Fibroblast of skin of right biceps (primary cell): ENCODE data around the gene RFTN1.

Experiments
- DNase-seq: peaks from one replicate; pipeline ENCODE4 v3.0.0-alpha.2; 2013

The RFTN1 gene

GRCh38 chr3:16346413-16347081 is 167.0 kb downstream of the RFTN1 start:
- no peak for DNase-seq

- no peak for DNase-seq
Observed at GRCh38 chr3:16343101-16343500, 170.4 kb downstream of the RFTN1 start.

- peak; percentile 95 for DNase-seq
Observed at GRCh38 chr3:16338999-16339398, 174.5 kb downstream of the RFTN1 start.

- no peak for DNase-seq
Observed at GRCh38 chr3:16337856-16338540, 175.5 kb downstream of the RFTN1 start.

DNA sequence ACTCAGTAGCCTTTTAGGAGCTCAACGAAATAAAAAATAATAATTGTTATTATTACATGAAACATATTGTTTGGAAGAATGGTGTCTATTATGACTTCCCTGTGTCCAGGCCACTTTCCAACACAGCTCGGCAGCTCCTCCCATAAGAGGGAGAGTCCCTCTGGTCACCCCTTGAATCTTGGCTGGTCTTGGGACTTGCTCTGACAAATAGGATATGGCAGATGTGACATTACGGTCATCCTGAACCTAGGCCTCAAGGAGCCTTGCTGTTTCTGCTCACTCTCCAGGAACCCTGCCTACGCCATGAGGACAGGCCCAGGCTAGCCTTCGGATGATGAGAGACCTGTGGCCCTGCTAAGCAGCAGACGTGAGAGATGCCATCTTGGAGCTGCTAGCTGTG is 176.7 kb downstream of the RFTN1 start:
- DNase-seq: no peak

- no peak for DNase-seq
Observed at GRCh38 chr3:16335772-16336645, 177.5 kb downstream of the RFTN1 start.

- DNase-seq: no peak
Observed at GRCh38 chr3:16335333-16335732, 178.2 kb downstream of the RFTN1 start.

DNA sequence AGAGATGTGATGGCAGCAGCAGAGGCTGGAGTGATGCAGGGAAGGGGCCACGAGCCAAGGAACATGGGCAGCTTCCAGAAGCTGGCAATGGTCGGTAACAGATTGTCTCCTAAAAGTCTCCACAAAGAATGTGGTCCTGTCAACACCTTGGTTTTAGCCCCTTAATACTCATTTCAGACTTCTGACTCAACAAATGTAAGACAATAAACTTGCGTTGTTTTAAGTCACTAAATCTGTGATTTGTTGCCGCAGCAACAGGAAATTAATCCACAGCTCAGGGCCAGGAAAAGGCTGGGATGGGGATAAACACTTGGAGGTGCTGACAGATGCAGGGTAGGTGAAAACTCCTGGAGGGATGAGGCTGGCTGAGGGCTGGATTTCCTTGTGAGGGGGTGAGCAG is 178.6 kb downstream of the RFTN1 start:
- DNase-seq: peak; percentile 95

DNA sequence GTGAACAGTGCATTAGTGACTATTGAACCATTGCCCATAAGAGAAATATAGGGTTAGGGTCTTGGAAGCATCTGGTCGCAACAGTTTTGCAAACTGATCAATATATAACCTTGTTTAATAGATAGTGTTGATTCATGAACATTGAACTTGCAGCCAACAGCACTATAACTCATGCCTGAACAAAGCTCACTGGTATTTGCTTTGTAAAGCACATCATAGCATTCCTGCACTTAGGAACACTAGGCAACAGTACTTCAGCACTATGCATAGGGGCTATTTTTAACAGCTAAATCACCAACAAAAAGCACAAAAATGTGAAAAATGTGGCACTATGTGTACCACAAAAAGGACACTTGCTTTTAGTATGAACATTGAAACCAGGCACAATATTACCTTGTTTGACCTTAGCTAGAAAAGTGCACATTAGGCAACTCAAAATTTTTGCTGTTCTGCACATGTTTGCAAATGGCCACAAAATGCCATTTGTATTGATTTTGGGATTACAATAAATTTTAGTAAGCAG is 180.5 kb downstream of the RFTN1 start:
- peak; percentile 85 for DNase-seq

GRCh38 chr3:16331319-16331883 is 182.1 kb downstream of the RFTN1 start:
- DNase-seq: no peak

GRCh38 chr3:16330351-16330750 is 183.1 kb downstream of the RFTN1 start:
- DNase-seq: no peak

- no peak for DNase-seq
Observed at GRCh38 chr3:16329826-16330129, 183.7 kb downstream of the RFTN1 start.

GRCh38 chr3:16329036-16329825 is 184.3 kb downstream of the RFTN1 start:
- DNase-seq: no peak

GRCh38 chr3:16328124-16328523 is 185.4 kb downstream of the RFTN1 start:
- DNase-seq: no peak

- no peak for DNase-seq
Observed at GRCh38 chr3:16326724-16327349, 186.7 kb downstream of the RFTN1 start.

GRCh38 chr3:16325850-16326249 is 187.6 kb downstream of the RFTN1 start:
- DNase-seq: no peak

GRCh38 chr3:16323737-16324136 is 189.8 kb downstream of the RFTN1 start:
- DNase-seq: no peak

DNA sequence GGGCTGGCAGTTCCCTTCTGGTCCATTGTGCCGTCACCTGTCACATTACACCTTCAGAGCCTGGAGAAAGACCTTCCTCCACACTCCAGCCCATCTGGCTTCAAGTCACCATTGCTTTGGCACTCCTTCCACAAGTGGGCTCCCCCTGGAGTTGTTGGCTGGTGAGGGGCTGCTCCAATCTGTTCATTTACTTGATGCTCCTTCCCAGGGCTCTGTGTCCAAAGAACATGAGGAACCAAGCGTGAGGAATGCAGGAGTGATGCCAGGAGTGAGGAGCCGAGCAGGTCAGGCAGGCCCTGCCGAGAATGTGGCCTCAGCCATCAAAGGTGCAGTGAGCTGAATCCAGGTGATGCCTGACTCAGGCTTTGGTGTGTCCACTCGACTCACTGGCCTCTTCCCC is 191.3 kb downstream of the RFTN1 start:
- no peak for DNase-seq

- DNase-seq: no peak
Observed at GRCh38 chr3:16320711-16321110, 192.8 kb downstream of the RFTN1 start.

GRCh38 chr3:16319723-16320122 is 193.8 kb downstream of the RFTN1 start:
- no peak for DNase-seq

DNA sequence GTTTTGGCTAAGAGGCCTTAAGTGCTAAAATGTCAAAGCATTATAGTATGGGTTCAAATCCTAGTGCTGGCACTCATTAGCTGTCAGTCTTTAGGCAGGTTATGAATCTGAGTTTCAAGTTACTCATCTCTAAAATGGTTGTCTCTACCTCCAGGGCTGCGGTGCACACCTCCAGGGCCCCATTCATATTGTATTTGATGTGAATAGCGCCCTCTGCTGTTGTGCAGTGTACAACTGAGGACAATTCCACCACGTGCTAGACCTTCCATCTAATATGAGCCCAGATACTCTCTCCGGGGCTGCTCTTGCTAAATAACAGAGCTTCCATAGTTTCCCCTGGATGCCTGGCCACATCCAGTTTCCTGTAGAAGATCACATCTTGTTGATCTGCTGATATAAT is 194.2 kb downstream of the RFTN1 start:
- DNase-seq: no peak

- DNase-seq: peak; percentile 56
Observed at GRCh38 chr3:16318176-16318575, 195.3 kb downstream of the RFTN1 start.
